Measurements from ENCODE around the gene PLCB3. TPM values are rescaled to one million over a fixed set of nuclear protein-coding genes. Genes with fewer than 3 reads are reported as not detected.
A peak's percentile ranks its signal among the peaks of the same experiment; 100 is the strongest.

The PLCB3 gene
- total RNA-seq, 2 experiments from 2014 or later, result 19.7 TPM

DNA sequence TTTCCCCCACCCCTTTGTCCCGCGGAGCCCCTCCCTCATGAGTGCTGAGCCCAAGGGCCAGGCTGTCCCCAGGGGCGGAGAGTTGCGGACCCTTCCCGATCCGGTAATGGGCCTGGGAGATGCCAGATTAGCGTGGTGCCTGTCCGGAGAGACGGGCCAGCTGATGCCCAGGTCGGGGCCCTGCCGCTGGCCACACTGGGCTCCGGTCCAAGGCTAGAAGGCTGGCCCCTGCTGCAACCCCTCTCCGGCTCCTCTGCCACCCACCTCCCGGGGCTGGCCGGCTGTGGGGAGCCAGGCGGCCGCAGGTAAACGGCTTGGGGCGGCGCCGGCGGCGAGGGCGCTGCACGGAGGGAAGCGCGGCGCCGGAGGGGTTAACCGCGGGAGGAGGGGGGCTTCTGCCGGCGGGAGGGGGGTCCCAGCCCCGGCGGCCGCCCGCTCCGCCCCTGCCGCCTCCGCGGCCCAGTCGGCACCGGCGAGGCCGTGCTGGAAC, 40.0 kb downstream of the PLCB3 start, which contains the start of gene KCNK4:
Gene KCNK4 (plus strand): TSS at position 41 of the 490 bp plus-strand sequence. CDS start 1,717 bp downstream, outside the sequence.
- Mint-ChIP-seq H3K4me1 (ENCODE audit: low read depth) (peaks cover 20% of the 10 kb centered on the region), H3K27ac (no peak within 1 kb of the TSS), H3K36me3 (ENCODE audit: low read depth) (peaks cover 2% of the 10 kb centered on the region), H3K4me3 (no peak within 1 kb of the TSS), H3K27me3 (ENCODE audit: low read depth) (peaks cover 48% of the 10 kb centered on the region), H3K9me3 (ENCODE audit: insufficient read depth) (no peaks in the 10 kb centered on the region)
- ChIA-PET CTCF (no interaction called here), POLR2A (no interaction called here)
- ATAC-seq (no peak), DNase-seq (no peak)

DNA sequence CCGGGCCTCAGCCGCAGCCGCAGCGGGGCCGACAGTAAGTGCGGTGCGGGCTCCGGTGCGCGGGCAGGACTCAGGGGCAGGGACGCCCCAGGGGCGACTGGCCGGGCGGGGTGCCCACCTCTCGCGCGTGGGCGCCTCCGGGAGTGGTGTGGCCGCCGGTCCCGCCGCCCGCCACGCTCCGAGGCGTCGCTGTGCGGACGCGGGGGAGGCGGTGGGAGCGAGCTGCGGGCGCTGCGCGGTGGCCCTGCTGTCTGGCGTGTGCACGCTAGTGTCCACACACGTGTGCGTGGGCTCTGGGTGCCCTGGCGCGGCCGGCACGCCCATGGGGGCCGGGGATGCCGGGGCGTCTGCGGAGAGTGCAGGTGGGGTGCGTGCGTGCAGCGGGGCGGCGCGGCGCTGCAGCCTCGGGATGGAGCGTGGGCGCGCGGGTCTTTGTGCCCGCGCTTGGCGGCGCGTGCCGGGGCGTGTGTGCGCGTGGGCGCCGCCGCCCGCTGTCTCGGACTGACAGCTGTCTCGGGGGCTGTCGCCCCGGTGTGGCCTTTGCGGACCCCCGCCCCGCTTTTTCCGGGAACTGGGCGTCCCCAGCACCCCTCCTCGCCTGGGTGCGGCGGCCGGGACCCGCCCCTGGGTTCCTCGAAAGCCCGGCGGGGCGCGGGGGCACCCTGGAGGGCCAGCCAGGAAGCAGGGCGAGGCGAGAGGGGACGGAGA, 40.6 kb downstream of the PLCB3 start:
- Mint-ChIP-seq H3K27ac (no peak overlapping the region), H3K4me3 (no peak overlapping the region), H3K4me1 (ENCODE audit: low read depth) (peaks cover 14% of the 10 kb centered on the region), H3K27me3 (ENCODE audit: low read depth) (peaks cover 54% of the 10 kb centered on the region), H3K36me3 (ENCODE audit: low read depth) (peaks cover 2% of the 10 kb centered on the region), H3K9me3 (ENCODE audit: insufficient read depth) (no peaks in the 10 kb centered on the region)
- ChIA-PET POLR2A (interaction anchor here (0.9 to 1.3 kb wide), 4 partner anchors 20 to 106 kb away, joined by 3 read pairs; partner anchors contain the start of genes FERMT3 and STIP1), CTCF (no interaction called here)
- ATAC-seq, result peak; percentile 57
- no peak for DNase-seq

DNA sequence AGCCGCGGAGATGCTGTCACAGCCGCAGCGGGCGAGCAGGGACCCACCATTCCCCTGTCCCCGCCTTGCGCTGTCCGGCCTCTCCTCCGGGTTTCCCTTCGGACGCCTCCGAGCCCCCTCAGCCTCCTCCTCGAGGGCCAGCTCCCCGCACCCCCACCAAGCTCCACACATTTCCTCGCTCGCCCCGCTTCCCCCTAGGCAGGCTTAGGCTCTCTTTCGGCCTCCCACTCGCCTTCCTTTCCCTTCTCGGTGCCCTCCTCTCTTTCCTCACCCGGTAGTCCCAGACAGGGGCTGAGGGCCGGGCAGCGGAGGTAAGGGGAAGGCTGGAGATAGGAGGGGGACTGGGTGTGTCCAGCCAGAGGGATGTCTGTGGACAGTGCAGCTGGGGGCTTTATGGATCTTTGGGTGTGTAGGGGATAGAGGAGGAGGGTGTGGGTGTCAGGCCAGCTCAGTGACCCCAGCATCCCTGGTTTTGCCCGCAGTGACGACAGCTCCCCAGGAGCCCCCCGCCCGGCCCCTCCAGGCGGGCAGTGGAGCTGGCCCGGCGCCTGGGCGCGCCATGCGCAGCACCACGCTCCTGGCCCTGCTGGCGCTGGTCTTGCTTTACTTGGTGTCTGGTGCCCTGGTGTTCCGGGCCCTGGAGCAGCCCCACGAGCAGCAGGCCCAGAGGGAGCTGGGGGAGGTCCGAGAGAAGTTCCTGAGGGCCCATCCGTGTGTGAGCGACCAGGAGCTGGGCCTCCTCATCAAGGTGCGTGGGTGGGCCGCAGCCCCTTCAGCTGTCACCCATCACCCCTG, 41.3 kb downstream of the PLCB3 start:
- ATAC-seq (peak; percentile 6), DNase-seq (no peak)
- H3K27ac Mint-ChIP-seq, result no peak overlapping the region
- H3K9me3 Mint-ChIP-seq (ENCODE audit: insufficient read depth), result no peaks in the 10 kb centered on the region
- H3K4me1 Mint-ChIP-seq (ENCODE audit: low read depth), result peaks cover 17% of the 10 kb centered on the region
- peaks cover 62% of the 10 kb centered on the region for H3K27me3 Mint-ChIP-seq (ENCODE audit: low read depth)
- H3K36me3 Mint-ChIP-seq (ENCODE audit: low read depth), result peaks cover 2% of the 10 kb centered on the region
- ChIA-PET POLR2A (interaction anchor here (0.8 to 1.3 kb wide), 5 partner anchors 11 to 107 kb away, joined by 3 to 4 read pairs (median 3); partner anchors contain the start of genes FERMT3 and STIP1), CTCF (interaction anchor here (4.1 kb wide), 1 partner anchor 11 kb away, joined by 21 read pairs; the partner anchor contains the start of gene ESRRA)
- H3K4me3 Mint-ChIP-seq, result no peak overlapping the region

DNA sequence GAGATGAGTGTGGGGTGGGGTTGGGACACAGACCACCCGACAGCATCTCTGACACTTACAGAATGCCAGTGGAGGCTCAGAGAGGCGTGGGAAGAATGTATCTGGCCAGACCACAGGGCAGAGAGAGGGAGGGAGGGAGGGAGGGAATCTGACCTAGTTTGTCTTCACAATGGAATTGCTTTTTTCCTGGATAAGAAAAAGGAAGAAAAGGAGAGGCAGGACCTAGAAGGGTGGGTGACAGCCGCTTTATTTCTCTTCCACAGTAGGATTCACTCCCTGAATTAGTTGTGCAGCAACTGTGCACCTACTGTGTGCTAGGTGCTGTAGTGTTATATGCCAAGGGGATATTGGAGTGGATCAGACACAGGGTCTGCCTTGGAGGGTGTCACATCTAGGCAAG, 43.4 kb downstream of the PLCB3 start:
- POLR2A ChIA-PET, result interaction anchor here (0.6 to 0.7 kb wide), 2 partner anchors 50 to 65 kb away, joined by 3 to 8 read pairs; no protein-coding TSS in a partner anchor
- no peak for DNase-seq
- Mint-ChIP-seq H3K4me3 (no peak overlapping the region), H3K9me3 (ENCODE audit: insufficient read depth) (no peaks in the 10 kb centered on the region), H3K4me1 (ENCODE audit: low read depth) (peaks cover 22% of the 10 kb centered on the region), H3K36me3 (ENCODE audit: low read depth) (peaks cover 2% of the 10 kb centered on the region), H3K27ac (no peak overlapping the region), H3K27me3 (ENCODE audit: low read depth) (peaks cover 81% of the 10 kb centered on the region)
- CTCF ChIA-PET, result interaction anchor here (4.1 kb wide), 1 partner anchor 9 kb away, joined by 21 read pairs; the partner anchor contains the start of gene ESRRA
- ATAC-seq, result no peak

DNA sequence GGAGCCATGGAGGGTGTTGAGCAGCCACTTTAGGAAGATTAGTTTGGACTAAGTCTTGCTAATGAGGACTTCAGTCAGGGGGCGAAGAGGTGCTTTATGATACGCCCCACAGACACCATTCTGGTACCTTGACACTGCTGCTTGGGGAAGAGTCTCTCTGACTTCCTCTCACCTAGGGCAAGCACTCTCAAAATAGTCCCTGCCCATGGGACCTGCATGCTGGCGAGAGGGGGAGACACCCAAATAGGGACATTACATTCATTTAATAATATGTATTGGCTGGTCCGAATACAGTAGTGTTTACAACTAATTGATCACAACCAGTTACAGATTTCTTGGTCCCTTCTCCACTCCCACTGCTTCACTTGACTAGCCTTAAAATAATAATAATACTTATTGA, 44.4 kb downstream of the PLCB3 start:
- H3K27me3 Mint-ChIP-seq (ENCODE audit: low read depth), result peaks cover 83% of the 10 kb centered on the region

DNA sequence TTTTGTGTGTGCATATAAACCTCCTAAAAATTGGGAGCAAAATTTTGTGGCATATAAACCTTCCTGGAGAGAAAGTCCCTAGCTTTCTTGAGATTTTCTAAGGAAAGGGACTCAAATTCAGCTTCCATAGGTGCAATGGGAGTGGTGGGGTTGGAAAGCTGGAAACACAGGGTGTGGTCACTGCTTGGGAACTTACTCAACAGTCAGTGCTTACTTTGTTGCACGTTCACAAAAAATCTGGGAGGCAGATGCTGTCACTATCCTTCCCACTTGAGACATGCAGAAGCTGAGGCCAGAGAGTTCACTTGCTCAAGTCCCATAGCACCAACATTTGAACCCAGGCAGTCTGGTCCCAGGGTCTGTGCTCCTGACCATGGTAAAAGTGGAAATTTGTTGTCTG, 44.9 kb downstream of the PLCB3 start:
- H3K4me1 Mint-ChIP-seq (ENCODE audit: low read depth), result peaks cover 26% of the 10 kb centered on the region
- POLR2A ChIA-PET, result interaction anchor here (1.1 kb wide), 1 partner anchor 11 kb away, joined by 5 read pairs; the partner anchor contains the start of gene GPR137
- H3K27ac Mint-ChIP-seq, result no peak overlapping the region
- no peak overlapping the region for H3K4me3 Mint-ChIP-seq
- no peaks in the 10 kb centered on the region for H3K9me3 Mint-ChIP-seq (ENCODE audit: insufficient read depth)
- no peaks in the 10 kb centered on the region for H3K36me3 Mint-ChIP-seq (ENCODE audit: low read depth)
- DNase-seq (no peak), ATAC-seq (no peak)
- CTCF ChIA-PET, result interaction anchor here (1.2 to 4.1 kb wide), 3 partner anchors 8 to 151 kb away, joined by 3 to 21 read pairs (median 3); partner anchors contain the start of gene ESRRA
- peaks cover 82% of the 10 kb centered on the region for H3K27me3 Mint-ChIP-seq (ENCODE audit: low read depth)

More for the DNA sequence above, 44.4 kb downstream of the PLCB3 start:
- ChIA-PET POLR2A (no interaction called here), CTCF (interaction anchor here (1.2 to 4.1 kb wide), 3 partner anchors 8 to 150 kb away, joined by 3 to 21 read pairs (median 3); partner anchors contain the start of gene ESRRA)
- peaks cover under 1% of the 10 kb centered on the region for H3K36me3 Mint-ChIP-seq (ENCODE audit: low read depth)
- H3K9me3 Mint-ChIP-seq (ENCODE audit: insufficient read depth), result no peaks in the 10 kb centered on the region
- no peak for DNase-seq
- H3K4me3 Mint-ChIP-seq, result no peak overlapping the region
- H3K4me1 Mint-ChIP-seq (ENCODE audit: low read depth), result peaks cover 25% of the 10 kb centered on the region
- no peak overlapping the region for H3K27ac Mint-ChIP-seq
- no peak for ATAC-seq

DNA sequence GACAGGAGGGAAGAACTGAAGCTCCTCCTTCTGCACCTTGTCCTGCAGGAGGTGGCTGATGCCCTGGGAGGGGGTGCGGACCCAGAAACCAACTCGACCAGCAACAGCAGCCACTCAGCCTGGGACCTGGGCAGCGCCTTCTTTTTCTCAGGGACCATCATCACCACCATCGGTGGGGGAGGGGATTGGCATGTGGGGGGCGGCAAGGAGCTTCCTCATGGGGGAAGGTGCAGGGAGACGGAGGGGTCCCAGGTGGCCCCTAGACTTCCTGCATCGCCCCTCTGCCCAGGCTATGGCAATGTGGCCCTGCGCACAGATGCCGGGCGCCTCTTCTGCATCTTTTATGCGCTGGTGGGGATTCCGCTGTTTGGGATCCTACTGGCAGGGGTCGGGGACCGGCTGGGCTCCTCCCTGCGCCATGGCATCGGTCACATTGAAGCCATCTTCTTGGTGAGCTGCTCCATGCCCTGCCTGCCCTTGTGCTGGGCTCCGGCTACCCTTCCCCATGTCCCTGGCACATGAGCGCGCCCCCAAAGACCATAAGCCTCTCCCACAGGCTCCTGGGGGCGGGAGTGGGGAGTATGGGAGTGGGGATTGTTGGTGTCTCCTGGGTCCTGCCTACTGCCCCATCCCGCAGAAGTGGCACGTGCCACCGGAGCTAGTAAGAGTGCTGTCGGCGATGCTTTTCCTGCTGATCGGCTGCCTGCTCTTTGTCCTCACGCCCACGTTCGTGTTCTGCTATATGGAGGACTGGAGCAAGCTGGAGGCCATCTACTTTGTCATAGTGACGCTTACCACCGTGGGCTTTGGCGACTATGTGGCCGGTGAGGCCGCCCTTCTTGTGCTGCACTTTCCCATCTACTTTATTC, 45.7 kb downstream of the PLCB3 start:
- peaks cover 82% of the 10 kb centered on the region for H3K27me3 Mint-ChIP-seq (ENCODE audit: low read depth)
- peaks cover 29% of the 10 kb centered on the region for H3K4me1 Mint-ChIP-seq (ENCODE audit: low read depth)
- DNase-seq, result no peak
- H3K4me3 Mint-ChIP-seq, result no peak overlapping the region
- ChIA-PET POLR2A (interaction anchor here (0.8 to 1.1 kb wide), 2 partner anchors 12 to 90 kb away, joined by 3 to 5 read pairs; partner anchors contain the start of gene GPR137), CTCF (interaction anchor here (1.0 to 4.1 kb wide), 4 partner anchors 7 to 151 kb away, joined by 3 to 21 read pairs (median 3); partner anchors contain the start of genes ESRRA and FERMT3)
- H3K9me3 Mint-ChIP-seq (ENCODE audit: insufficient read depth), result no peaks in the 10 kb centered on the region
- ATAC-seq, result no peak
- no peaks in the 10 kb centered on the region for H3K36me3 Mint-ChIP-seq (ENCODE audit: low read depth)
- no peak overlapping the region for H3K27ac Mint-ChIP-seq

DNA sequence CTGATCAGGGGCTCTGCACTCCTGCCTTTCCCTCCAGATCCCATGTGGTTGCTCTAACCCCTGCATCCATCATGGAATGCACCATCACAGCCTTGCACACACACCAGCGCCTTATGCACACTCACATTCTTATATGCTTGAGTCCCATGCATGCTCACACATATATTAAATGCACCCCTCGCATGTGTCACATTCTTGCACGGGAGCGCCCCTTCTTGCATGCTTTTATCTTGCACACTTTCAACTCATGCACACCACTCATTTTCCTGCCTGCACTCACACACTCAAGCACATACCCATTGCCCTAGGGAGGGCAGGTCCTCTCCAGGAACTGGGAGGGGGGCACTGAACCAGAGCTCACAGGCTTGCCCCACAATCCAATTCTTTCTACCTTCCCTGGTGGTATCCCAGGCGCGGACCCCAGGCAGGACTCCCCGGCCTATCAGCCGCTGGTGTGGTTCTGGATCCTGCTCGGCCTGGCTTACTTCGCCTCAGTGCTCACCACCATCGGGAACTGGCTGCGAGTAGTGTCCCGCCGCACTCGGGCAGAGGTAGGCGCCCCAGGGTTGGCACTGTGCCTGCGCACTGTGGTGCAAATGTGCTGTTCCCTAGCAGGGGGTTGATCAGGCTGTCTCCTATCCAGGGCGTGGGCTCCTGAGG, 46.5 kb downstream of the PLCB3 start:
- Mint-ChIP-seq H3K4me3 (no peak overlapping the region), H3K27ac (no peak overlapping the region), H3K36me3 (ENCODE audit: low read depth) (no peaks in the 10 kb centered on the region), H3K27me3 (ENCODE audit: low read depth) (peaks cover 76% of the 10 kb centered on the region), H3K9me3 (ENCODE audit: insufficient read depth) (no peaks in the 10 kb centered on the region), H3K4me1 (ENCODE audit: low read depth) (peaks cover 27% of the 10 kb centered on the region)
- DNase-seq (no peak), ATAC-seq (no peak)
- POLR2A ChIA-PET, result interaction anchor here (0.8 kb wide), 1 partner anchor 91 kb away, joined by 3 read pairs; no protein-coding TSS in a partner anchor
- CTCF ChIA-PET, result interaction anchor here (1.0 kb wide), 1 partner anchor 91 kb away, joined by 3 read pairs; the partner anchor contains the start of gene FERMT3

DNA sequence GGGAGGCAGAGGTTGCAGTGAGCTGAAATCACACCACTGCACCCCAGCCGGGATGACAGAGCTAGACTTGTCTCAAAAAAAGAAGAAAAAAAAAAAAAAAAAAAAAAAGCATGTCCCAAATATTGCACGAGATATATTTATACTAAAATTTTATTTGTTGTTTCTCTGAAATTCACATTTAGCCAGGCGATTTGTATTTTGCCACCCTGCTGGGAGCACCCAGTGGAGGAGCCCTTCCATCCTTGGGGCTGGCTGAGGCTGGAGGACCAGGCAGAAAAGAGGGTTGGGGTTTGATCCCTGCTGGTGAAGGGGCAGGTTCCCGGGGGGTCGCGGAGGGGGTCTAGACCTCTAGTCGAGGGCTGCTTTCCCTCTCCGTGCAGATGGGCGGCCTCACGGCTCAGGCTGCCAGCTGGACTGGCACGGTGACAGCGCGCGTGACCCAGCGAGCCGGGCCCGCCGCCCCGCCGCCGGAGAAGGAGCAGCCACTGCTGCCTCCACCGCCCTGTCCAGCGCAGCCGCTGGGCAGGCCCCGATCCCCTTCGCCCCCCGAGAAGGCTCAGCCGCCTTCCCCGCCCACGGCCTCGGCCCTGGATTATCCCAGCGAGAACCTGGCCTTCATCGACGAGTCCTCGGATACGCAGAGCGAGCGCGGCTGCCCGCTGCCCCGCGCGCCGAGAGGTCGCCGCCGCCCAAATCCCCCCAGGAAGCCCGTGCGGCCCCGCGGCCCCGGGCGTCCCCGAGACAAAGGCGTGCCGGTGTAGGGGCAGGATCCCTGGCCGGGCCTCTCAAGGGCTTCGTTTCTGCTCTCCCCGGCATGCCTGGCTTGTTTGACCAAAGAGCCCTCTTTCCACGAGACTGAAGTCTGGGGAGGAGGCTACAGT, 47.9 kb downstream of the PLCB3 start:
- Mint-ChIP-seq H3K27me3 (ENCODE audit: low read depth) (peaks cover 64% of the 10 kb centered on the region), H3K9me3 (ENCODE audit: insufficient read depth) (no peaks in the 10 kb centered on the region), H3K36me3 (ENCODE audit: low read depth) (no peaks in the 10 kb centered on the region), H3K4me1 (ENCODE audit: low read depth) (peaks cover 35% of the 10 kb centered on the region), H3K4me3 (no peak overlapping the region), H3K27ac (no peak overlapping the region)
- DNase-seq, result no peak
- ChIA-PET POLR2A (no interaction called here), CTCF (no interaction called here)
- no peak for ATAC-seq
